NCI-H345 treated with DMSO at 0.1 percent for 48 hours (cell line): ENCODE measurements around the gene LCE3B.

ENCODE experiments used
- DNase-seq: peaks from one replicate; lab custom pipeline; 2025; ENCODE audit not compliant: unreplicated experiment; lab: John Stamatoyannopoulos, UW

Gene LCE3B

GRCh38 chr1:152657677-152658076, 44.1 kb downstream of the LCE3B start:
- DNase-seq: no peak

GRCh38 chr1:152658649-152659048, 45.0 kb downstream of the LCE3B start:
- no peak for DNase-seq

- DNase-seq: no peak
These were observed 49.5 kb downstream of the LCE3B start, which contains the start of gene LCE2D for GRCh38 chr1:152663098-152663497. Gene LCE2D, plus strand, starts transcription at chr1:152663380. Its CDS starts 726 bp downstream, at chr1:152664106.
